HG03439 (cell line): Measurements from ENCODE around the gene CREBBP.
A peak's percentile ranks its signal among the peaks of the same experiment; 100 is the strongest.
"Not testable (repeated sequence)": the region's sequence is repeated elsewhere in the genome, so short reads cannot be mapped to it uniquely, and the experiment has no call there.

Experiments
- ATAC-seq: cut with Tn5 transposase; IDR thresholded peaks from one replicate; pipeline ENCODE4 v1.9.1; 2021; ENCODE audit warnings: mild to moderate bottlenecking, moderate library complexity; ENCODE audit not compliant: unreplicated experiment

Gene CREBBP

GRCh38 chr16:3725276-3725675 lies 155.2 kb downstream of the CREBBP start:
- ATAC-seq, result no peak

DNA sequence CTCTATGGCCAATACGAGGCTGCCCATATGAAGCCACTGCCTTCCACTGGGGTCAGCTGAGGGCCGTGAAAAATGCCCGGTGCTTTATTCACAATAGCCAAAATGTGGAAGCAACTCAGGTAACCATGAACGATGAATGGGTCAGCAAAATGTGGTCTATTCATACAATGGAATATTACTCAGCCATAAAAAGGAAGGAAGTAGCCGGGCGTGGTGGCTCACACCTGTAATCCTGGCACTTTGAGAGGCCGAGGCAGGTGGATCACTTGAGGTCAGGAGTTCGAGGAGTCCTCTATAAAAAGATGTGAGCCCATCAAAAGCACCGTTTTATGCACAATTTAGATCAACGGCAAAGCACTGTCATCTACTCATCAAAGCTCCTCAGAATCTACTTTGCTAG lies 158.0 kb downstream of the CREBBP start:
- ATAC-seq, result no peak

DNA sequence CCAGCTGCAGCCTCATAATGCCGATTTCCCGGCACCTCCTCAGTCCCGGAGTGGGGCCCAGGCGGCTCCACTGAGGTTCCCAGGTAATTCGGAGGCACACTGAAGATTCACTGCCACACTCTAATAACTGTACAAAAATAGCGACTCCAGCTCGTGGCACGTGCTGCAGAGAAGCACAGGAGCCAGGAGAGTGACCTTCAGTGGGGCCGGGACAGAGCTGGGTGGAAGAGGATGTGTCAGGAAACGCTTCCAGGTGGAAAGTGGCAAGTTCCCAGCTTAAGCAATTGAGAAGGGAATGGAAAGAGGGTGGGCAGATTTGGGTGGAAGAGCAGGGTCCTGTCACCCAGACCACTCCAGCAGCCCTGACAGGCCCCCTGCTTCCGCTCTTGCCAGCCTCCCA lies 160.1 kb downstream of the CREBBP start:
- no peak for ATAC-seq

GRCh38 chr16:3718628-3719027 lies 161.9 kb downstream of the CREBBP start:
- ATAC-seq, result no peak

- no peak for ATAC-seq
Measured at GRCh38 chr16:3718019-3718391, 162.5 kb downstream of the CREBBP start.

- peak; percentile 81 for ATAC-seq
Measured at GRCh38 chr16:3717235-3718018, 163.1 kb downstream of the CREBBP start, which contains the start of gene TRAP1. Gene TRAP1, minus strand, starts transcription at chr16:3717524. Its CDS starts 16 bp downstream, at chr16:3717508.

GRCh38 chr16:3716831-3717234 lies 163.7 kb downstream of the CREBBP start:
- ATAC-seq, result peak; percentile 28

GRCh38 chr16:3715430-3715829 lies 165.1 kb downstream of the CREBBP start:
- no peak for ATAC-seq

DNA sequence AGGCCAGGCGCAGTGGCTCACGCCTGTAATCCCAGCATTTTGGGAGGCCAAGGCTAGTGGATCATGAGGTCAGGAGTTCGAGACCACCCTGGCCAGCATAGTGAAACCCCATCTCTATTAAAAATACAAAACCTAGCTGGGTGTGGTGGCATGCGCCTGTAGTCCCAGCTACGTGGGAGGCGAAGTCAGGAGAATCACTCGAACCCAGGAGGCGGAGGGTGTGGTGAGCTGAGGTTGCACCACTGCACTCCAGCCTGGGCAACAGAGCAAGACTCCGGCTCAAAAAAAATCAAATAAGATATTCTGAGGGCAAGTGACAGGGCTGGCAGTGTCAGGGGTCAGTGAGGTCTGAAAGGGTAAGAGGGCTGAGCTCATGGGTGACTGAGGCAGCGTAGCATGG lies 166.1 kb downstream of the CREBBP start:
- ATAC-seq, result not testable (repeated sequence)

GRCh38 chr16:3713587-3714242 lies 166.8 kb downstream of the CREBBP start:
- ATAC-seq, result no peak

- ATAC-seq, result no peak
Measured at GRCh38 chr16:3712861-3713372, 167.6 kb downstream of the CREBBP start.

- ATAC-seq, result no peak
Measured at GRCh38 chr16:3706253-3707012, 174.1 kb downstream of the CREBBP start.

GRCh38 chr16:3702082-3702481 lies 178.4 kb downstream of the CREBBP start:
- ATAC-seq, result no peak

- no peak for ATAC-seq
Measured at GRCh38 chr16:3701531-3701930, 179.0 kb downstream of the CREBBP start.

DNA sequence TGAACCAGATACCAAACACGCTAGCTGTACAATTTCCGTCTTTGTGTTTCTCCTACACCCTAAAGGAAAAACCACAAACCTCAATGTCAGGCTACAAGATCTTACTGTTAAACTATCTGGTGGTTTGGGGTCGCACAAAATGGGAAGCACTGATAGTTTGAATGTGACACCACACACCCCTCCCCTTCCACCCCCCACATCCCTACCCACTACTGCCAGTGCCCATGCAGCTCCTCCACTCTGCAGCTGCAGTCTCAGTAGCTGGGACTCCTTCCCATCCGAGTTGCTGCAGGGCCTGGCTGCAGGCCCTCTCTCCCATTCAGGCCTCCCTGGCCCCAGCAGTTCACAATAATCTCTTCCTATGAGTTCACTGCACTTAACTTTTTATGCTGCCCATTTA lies 181.6 kb downstream of the CREBBP start:
- no peak for ATAC-seq

- no peak for ATAC-seq
Measured at GRCh38 chr16:3696425-3697218, 183.9 kb downstream of the CREBBP start.

DNA sequence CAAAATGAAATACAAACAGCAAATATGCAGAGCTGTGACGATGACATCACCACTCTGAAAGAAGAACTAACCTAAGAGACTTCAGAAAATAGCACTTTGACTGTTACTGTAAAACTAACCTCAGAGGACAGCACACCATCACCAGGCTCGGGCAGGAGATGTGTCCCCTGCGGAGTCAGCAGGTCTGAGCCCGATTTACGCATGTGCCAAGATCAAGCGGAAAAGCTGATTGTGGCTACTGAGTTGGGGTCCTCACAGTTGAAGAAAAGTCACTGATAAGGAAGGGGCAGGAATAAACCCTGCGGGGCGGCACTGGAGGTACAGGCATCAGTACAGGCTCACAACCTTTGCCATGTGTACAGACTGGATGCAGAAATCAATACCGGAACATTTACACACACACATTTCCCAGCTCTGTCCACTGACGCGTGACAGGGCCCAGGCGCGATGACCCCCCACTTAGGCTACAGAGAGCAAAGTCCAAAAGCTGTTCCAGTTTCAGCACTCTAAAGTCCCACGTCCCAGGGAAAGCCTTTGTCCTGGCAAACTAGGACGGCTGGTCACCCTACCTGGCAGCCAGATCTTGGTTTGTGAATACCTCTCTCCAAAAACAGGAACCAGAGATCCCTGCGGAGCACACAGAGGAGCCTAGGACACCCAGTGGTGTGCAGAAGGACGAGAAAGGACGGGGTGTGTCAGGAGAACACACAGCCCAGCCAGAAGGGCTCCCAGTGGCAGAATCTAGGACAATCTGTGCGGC lies 184.7 kb downstream of the CREBBP start:
- ATAC-seq, result no peak

DNA sequence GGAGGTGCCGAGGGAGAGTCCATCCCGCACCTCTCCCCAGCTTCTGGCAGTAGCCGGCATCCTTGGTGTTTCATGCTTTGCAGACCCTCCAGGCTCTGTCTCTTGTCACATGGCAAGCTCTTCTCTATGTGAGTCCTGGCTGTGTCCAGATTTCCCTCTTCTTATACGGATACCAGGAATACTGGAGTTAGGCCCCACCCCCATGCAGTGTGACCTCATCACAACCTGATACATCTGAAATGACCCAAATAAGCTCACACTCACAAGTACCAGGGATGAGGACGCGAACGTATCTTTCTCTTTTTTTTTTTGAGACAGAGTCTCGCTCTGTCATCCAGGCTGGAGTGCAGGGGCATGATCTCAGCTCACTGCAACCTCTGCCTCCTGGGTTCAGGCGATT lies 186.5 kb downstream of the CREBBP start:
- no peak for ATAC-seq

- ATAC-seq, result no peak
Measured at GRCh38 chr16:3691761-3692160, 188.8 kb downstream of the CREBBP start.
